K562 (cell line): ENCODE data around the gene TRIM34. TPM values are rescaled to one million over a fixed set of nuclear protein-coding genes. Genes with fewer than 3 reads are reported as not detected.
A peak's percentile ranks its signal among the peaks of the same experiment; 100 is the strongest.

Experiments used
- ATAC-seq: fragments of 200-7000 bp; cut with Tn5 transposase; 3 replicates; pipeline ENCODE4 v1.9.1; 2020; ENCODE audit warnings: moderate library complexity
- BruUV-seq: library from RNA; stranded (reverse); fragments of 400-500 nt; replicated peaks from 2 replicates; lab custom pipeline; 2021; lab: Mats Ljungman, UMichigan
- CTCF ChIA-PET: fragments of 300-600 bp; formaldehyde crosslinking; extraction: SDS; loops from one replicate; lab custom pipeline; 2021; ENCODE audit warnings: low intra/inter-chr PET ratio; lab: Yijun Ruan, JAX
- POLR2A ChIA-PET: fragments of 300-600, 350-650 bp; sonication (Branson Sonifier 250); formaldehyde crosslinking; extraction: SDS; loops from one replicate; lab custom pipeline; 2021; ENCODE audit warnings: antibody characterized with exemption, inconsistent platforms; lab: Yijun Ruan, JAX
- DNase-seq, 4 experiments: peaks; one replicate each; pipeline versions ENCODE4 v3.0.0 to v3.0.0-alpha.2; 2011 to 2018; ENCODE audit warnings: low spot score in 3 of 4, mixed read lengths in 3 of 4; ENCODE audit errors: extremely low read depth in 1 of 4
- FAIRE-seq: peaks from 2 replicates; lab custom pipeline; 2011; peaks lifted over from hg19 to GRCh38; lab: Jason Lieb, UNC
- H2AFZ ChIP-seq: 2 replicates; pipeline ENCODE4 v1.6.0; 2011; ENCODE audit warnings: low read depth, low read length, control low read depth, inconsistent platforms
- H3K27ac ChIP-seq: fragments of 200-600 bp; 3 replicates; pipeline ENCODE4 v1.8.0; 2011; ENCODE audit warnings: low read depth, mild to moderate bottlenecking, control low read depth, inconsistent platforms, low read length, moderate library complexity, mixed read lengths; ENCODE audit errors: extremely low read depth
- H3K27me3 ChIP-seq, 2 experiments: fragments of 300-600 bp in 1 of 2; 2 replicates in 1 of 2; 3 replicates in 1 of 2; pipeline versions ENCODE4 v1.6.0 to v1.8.0; 2011; ENCODE audit warnings: inconsistent platforms in 2 of 2, low read length in 2 of 2, mild to moderate bottlenecking in 1 of 2, mixed read lengths in 1 of 2, moderate library complexity in 1 of 2; ENCODE audit not compliant: control insufficient read depth in 2 of 2, insufficient read depth in 2 of 2
- H3K36me3 ChIP-seq: fragments of 300-600 bp; 3 replicates; pipeline ENCODE4 v1.8.0; 2011; ENCODE audit warnings: mild to moderate bottlenecking, low read length, inconsistent platforms; ENCODE audit not compliant: control insufficient read depth, insufficient read depth
- H3K4me1 ChIP-seq, 2 experiments: fragments of 200-600 bp in 1 of 2; replicated peaks in 1 of 2; 2 replicates in 1 of 2; 3 replicates in 1 of 2; pipeline versions ENCODE4 v1.5.1 to v1.8.0; 2011; ENCODE audit warnings: inconsistent platforms in 2 of 2, low read length in 2 of 2, mild to moderate bottlenecking in 1 of 2, mixed read lengths in 1 of 2, moderate library complexity in 1 of 2; ENCODE audit not compliant: control insufficient read depth in 2 of 2, insufficient read depth in 2 of 2
- H3K4me2 ChIP-seq: 2 replicates; pipeline ENCODE4 v1.6.1; 2011; ENCODE audit warnings: low read length, control low read depth, inconsistent platforms, mixed read lengths; ENCODE audit not compliant: insufficient read depth
- H3K4me3 ChIP-seq: fragments of 200-600 bp; sonication (generic), shearing (Covaris generic); 2 replicates; pipeline ENCODE4 v1.5.1; 2016; ENCODE audit warnings: control low read depth, inconsistent platforms
- H3K79me2 ChIP-seq: fragments of 200-600 bp; 3 replicates; pipeline ENCODE4 v1.8.0; 2011; ENCODE audit warnings: low read length, inconsistent platforms; ENCODE audit not compliant: control insufficient read depth, insufficient read depth
- H3K9ac ChIP-seq, 2 experiments: 2 replicates each; pipeline versions ENCODE4 v1.6.0 to v1.6.1; 2011; ENCODE audit warnings: low read depth in 2 of 2, low read length in 2 of 2, control low read depth in 1 of 2, inconsistent platforms in 1 of 2, mild to moderate bottlenecking in 1 of 2, mixed read lengths in 1 of 2; ENCODE audit not compliant: insufficient read depth in 1 of 2
- H3K9me1 ChIP-seq: one replicate; pipeline ENCODE4 v1.6.0; 2011; ENCODE audit warnings: inconsistent platforms, mild to moderate bottlenecking, low read length, moderate library complexity; ENCODE audit not compliant: control insufficient read depth, insufficient read depth
- H3K9me3 ChIP-seq: replicated peaks from 2 replicates; pipeline ENCODE4 v1.5.1; 2011; ENCODE audit warnings: low read depth, low read length, inconsistent platforms; ENCODE audit not compliant: control insufficient read depth, insufficient read depth
- H4K20me1 ChIP-seq: replicated peaks from 2 replicates; pipeline ENCODE4 v1.6.1; 2011; ENCODE audit warnings: low read length, inconsistent platforms, mixed read lengths; ENCODE audit not compliant: control insufficient read depth, insufficient read depth
- GABPA ChIP-seq: fragments of 200-800 bp; sonication (Bioruptor generic); conservative IDR thresholded peaks from 2 replicates; pipeline ENCODE4 v1.6.1; 2016; ENCODE audit warnings: low read depth, missing genetic modification characterization, missing compliant biosample characterization
- MITF ChIP-seq: IDR thresholded peaks from 2 replicates; pipeline ENCODE4 v1.6.1; 2014; ENCODE audit warnings: antibody characterized with exemption
- MYNN ChIP-seq, 2 experiments: sonication (generic); formaldehyde crosslinking in 1 of 2; IDR thresholded peaks; 2 replicates each; pipeline versions ENCODE4 v1.5.0 to v1.6.1; 2016 to 2020; ENCODE audit warnings: antibody characterized with exemption in 1 of 2, missing genetic modification reagents in 1 of 2
- NFATC3 ChIP-seq: fragments of 450-650 bp; IDR thresholded peaks from 2 replicates; pipeline ENCODE4 v1.6.1; 2017; ENCODE audit warnings: mild to moderate bottlenecking
- NFRKB ChIP-seq: fragments of 450-650 bp; IDR thresholded peaks from 2 replicates; pipeline ENCODE4 v1.6.1; 2016; ENCODE audit warnings: low read depth
- PHF20 ChIP-seq: fragments of 450-650 bp; IDR thresholded peaks from 2 replicates; pipeline ENCODE4 v1.6.1; 2018; ENCODE audit not compliant: partially characterized antibody
- RBFOX2 ChIP-seq: fragments of 200-400 bp; formaldehyde crosslinking; IDR thresholded peaks from 2 replicates; pipeline ENCODE4 v1.6.1; 2017; ENCODE audit warnings: low read depth, mild to moderate bottlenecking, low read length, moderate library complexity
- TAF15 ChIP-seq: fragments of 200-400 bp; formaldehyde crosslinking; IDR thresholded peaks from 2 replicates; pipeline ENCODE4 v1.6.1; 2017; ENCODE audit warnings: mild to moderate bottlenecking, low read depth, low read length, moderate library complexity
- ZNF124 ChIP-seq: sonication (generic); formaldehyde crosslinking; IDR thresholded peaks from 2 replicates; pipeline ENCODE4 v1.8.1; 2022; ENCODE audit warnings: missing genetic modification reagents
- ZNF253 ChIP-seq: fragments of 250-450 bp; sonication (Bioruptor Pico); conservative IDR thresholded peaks from 2 replicates; pipeline ENCODE4 v1.6.1; 2021; ENCODE audit warnings: mild to moderate bottlenecking
- ZNF324 ChIP-seq: fragments of 250-450 bp; sonication (Bioruptor Pico); IDR thresholded peaks from 2 replicates; pipeline ENCODE4 v1.4.0; 2020; ENCODE audit warnings: mild to moderate bottlenecking
- ZNF639 ChIP-seq, 2 experiments: fragments of 200-800 bp in 1 of 2; sonication (Bioruptor generic) in 1 of 2; sonication (generic) in 1 of 2; formaldehyde crosslinking in 1 of 2; IDR thresholded peaks in 1 of 2; conservative IDR thresholded peaks in 1 of 2; 2 replicates each; pipeline versions ENCODE4 v1.5.0 to v1.6.1; 2016 to 2020; ENCODE audit warnings: missing compliant biosample characterization in 1 of 2, missing genetic modification characterization in 1 of 2, missing genetic modification reagents in 1 of 2
- ZNF76 ChIP-seq: fragments of 250-450 bp; sonication (Bioruptor Pico); IDR thresholded peaks from 2 replicates; pipeline ENCODE4 v1.4.0; 2020; ENCODE audit warnings: mild to moderate bottlenecking, moderate library complexity, borderline replicate concordance
- WGBS: fragments of 100-300 bp; shearing (Covaris generic); methylation state at CpG from one replicate; pipeline ENCODE4 v1.1.6; 2016; ENCODE audit warnings: low coverage, mixed read lengths; ENCODE audit not compliant: insufficient coverage; ENCODE audit errors: missing lambda C conversion rate; 5-methylcytosine and 5-hydroxymethylcytosine counted together
- in situ Hi-C: fragments of 300-500 bp; cut with MboI; formaldehyde crosslinking; loops from 4 replicates; pipeline ENCODE4 v1.15.0; 2018; ENCODE audit warnings: inconsistent platforms, mixed read lengths
- intact Hi-C: fragments of 100-400 bp; cut with micrococcal nuclease; formaldehyde crosslinking; loops from 2 replicates; pipeline ENCODE4 v1.14.2; 2022
- polyA plus RNA-seq, 8 experiments: library from polyadenylated mRNA; depleted of rRNA in 4 of 8; stranded (reverse) in 5 of 8; unstranded in 3 of 8; fragments of >200 nt; fragmentation: Nextera tagmentation in 2 of 8; fragmentation: Illumina TruSeq in 1 of 8; extraction: Ambion mirVana in 2 of 8; extraction: Trizol in 1 of 8; gene quantifications; 2 replicates each; pipeline versions ENCODE4 v1.2.1 to v1.2.3, GENCODE V29; 2011 to 2014; ENCODE audit warnings: inconsistent platforms in 1 of 8, missing spikeins in 1 of 8
- total RNA-seq, 7 experiments: library from RNA; depleted of rRNA in 6 of 7; stranded (reverse); fragments of >200 nt in 6 of 7; fragmentation: Illumina TruSeq in 2 of 7; extraction: Trizol in 2 of 7; gene quantifications; 2 replicates each; pipeline versions ENCODE4 v1.2.1 to v1.2.3, GENCODE V29; 2011 to 2021; ENCODE audit warnings: low replicate concordance in 1 of 7

Gene TRIM34
- total and polyA plus RNA-seq, 9 of the 15 experiments (the other 6 are each of a cell fraction or from before 2014, with no cell fraction given) = 0.31 to 2.9 (median 1.3) TPM

- H3K9me3 ChIP-seq = no peaks in the 10 kb centered on the region; the same call in 1 of the 2 replicates
- H3K9me1 ChIP-seq = no peaks in the 10 kb centered on the region
- in situ Hi-C loops = no loop called here
- H3K9ac ChIP-seq = no peak overlapping the region
- peaks cover 0 to 10% of the 10 kb centered on the region in 2 experiments; a peak in 3 of 5 replicates for H3K4me1 ChIP-seq
- ATAC-seq (no peak), FAIRE-seq (no peak), DNase-seq (no peak)
- TF ChIP-seq ZNF76 (CRISPR knock-in tag) (no peak), ZNF253 (CRISPR knock-in tag) (no peak), ZNF324 (no peak), NFATC3 (no peak)
- no peaks in the 10 kb centered on the region for H3K79me2 ChIP-seq
- H3K27me3 ChIP-seq = no peaks in the 10 kb centered on the region
- H4K20me1 ChIP-seq = no peaks in the 10 kb centered on the region
- ChIA-PET POLR2A (interaction anchor here (1.0 to 1.3 kb wide), 3 partner anchors 11 to 266 kb away, joined by 3 read pairs; no protein-coding TSS in a partner anchor), CTCF (no interaction called here)
- H3K4me3 ChIP-seq = peak overlapping the region; percentile 44; the same call in 1 of the 2 replicates
- H2AFZ ChIP-seq = peak overlapping the region; percentile 99
- H3K27ac ChIP-seq = no peak overlapping the region
- H3K36me3 ChIP-seq = no peaks in the 10 kb centered on the region
- WGBS = 21% methylated on average over 4 of the region's 4 CpGs
- intact Hi-C loops = no loop called here
- BruUV-seq = no TSS peak
- 0 out of 2 replicates have a peak overlapping the region, but pooled peaks have one; percentile 97 for H3K4me2 ChIP-seq
These were observed 480 bp downstream of the TRIM34 start for GRCh38 chr11:5625281-5625680.

GRCh38 chr11:5626196-5626595, 1.4 kb downstream of the TRIM34 start:
- Histone ChIP-seq H4K20me1 (no peaks in the 10 kb centered on the region), H3K9ac (no peak overlapping the region), H3K9me3 (no peaks in the 10 kb centered on the region; the same call in 1 of the 2 replicates), H2AFZ (no peak overlapping the region), H3K27me3 (no peaks in the 10 kb centered on the region), H3K27ac (no peak overlapping the region), H3K9me1 (no peaks in the 10 kb centered on the region), H3K4me2 (no peak overlapping the region), H3K4me3 (no peak overlapping the region), H3K4me1 (peaks cover 0 to 2% of the 10 kb centered on the region in 2 experiments; a peak in 2 of 5 replicates), H3K36me3 (no peaks in the 10 kb centered on the region), H3K79me2 (no peaks in the 10 kb centered on the region)
- in situ Hi-C loops (no loop called here), intact Hi-C loops (no loop called here)
- CTCF ChIA-PET = no interaction called here
- BruUV-seq = no TSS peak
- no peak for ATAC-seq
- WGBS = 27% methylated on average over 5 of the region's 5 CpGs
- no peak for FAIRE-seq
- DNase-seq = no peak
- POLR2A ChIA-PET = no interaction called here
- TF ChIP-seq MITF (no peak), TAF15 (no peak), ZNF124 (CRISPR knock-in tag) (no peak), GABPA (tag) (no peak), MYNN (IDR thresholded peaks at IDR 0.05) (no peak), MYNN (CRISPR knock-in tag; IDR thresholded peaks at IDR 0.05) (no peak), NFRKB (no peak), ZNF639 (CRISPR knock-in tag; conservative IDR thresholded peaks at IDR 0.05 in 1 of 2, IDR thresholded peaks at IDR 0.05 in 1 of 2) (no peak), RBFOX2 (no peak), PHF20 (no peak)
